HG02981 (cell line): ENCODE data around the gene HSPA6.
"Not testable (repeated sequence)": the region's sequence is repeated elsewhere in the genome, so short reads cannot be mapped to it uniquely, and the experiment has no call there.

Experiments
- ATAC-seq: cut with Tn5 transposase; IDR thresholded peaks from one replicate; pipeline ENCODE4 v1.9.1; 2021; ENCODE audit warnings: mild to moderate bottlenecking, moderate library complexity; ENCODE audit not compliant: unreplicated experiment

HSPA6 gene

GRCh38 chr1:161557506-161558450, 33.4 kb downstream of the HSPA6 start:
- ATAC-seq = not testable (repeated sequence)

GRCh38 chr1:161560960-161561715, 36.8 kb downstream of the HSPA6 start:
- ATAC-seq = not testable (repeated sequence)

GRCh38 chr1:161562441-161562840, 38.1 kb downstream of the HSPA6 start:
- not testable (repeated sequence) for ATAC-seq

GRCh38 chr1:161563522-161563921, 39.2 kb downstream of the HSPA6 start:
- ATAC-seq = not testable (repeated sequence)

GRCh38 chr1:161566602-161566960, 42.2 kb downstream of the HSPA6 start:
- not testable (repeated sequence) for ATAC-seq

GRCh38 chr1:161571703-161572102, 47.4 kb downstream of the HSPA6 start:
- not testable (repeated sequence) for ATAC-seq
